H1 (cell line): ENCODE results near the gene SLC12A4. TPM values are rescaled to one million over a fixed set of nuclear protein-coding genes. Genes with fewer than 3 reads are reported as not detected.

Experiments used
- CTCF ChIA-PET: fragments of 300-600 bp; sonication (Branson Sonifier 250); formaldehyde crosslinking; loops from one replicate; lab custom pipeline; 2021; ENCODE audit not compliant: partially characterized antibody; lab: Charles Lee
- POLR2A ChIA-PET: fragments of 300-600 bp; sonication (Branson Sonifier 250); formaldehyde crosslinking; loops from one replicate; lab custom pipeline; 2021; ENCODE audit warnings: inconsistent platforms; ENCODE audit not compliant: partially characterized antibody; lab: Charles Lee
- DNase-seq, 2 experiments: peaks; one replicate each; pipeline versions ENCODE4 v3.0.0 to v3.0.0-alpha.2; 2010 to 2022; ENCODE audit warnings: low spot score in 2 of 2, low read depth in 1 of 2, mixed read lengths in 1 of 2
- FAIRE-seq: peaks from 2 replicates; lab custom pipeline; 2011; peaks lifted over from hg19 to GRCh38; lab: Jason Lieb, UNC
- H2AFZ ChIP-seq: 2 replicates; pipeline ENCODE4 v1.8.1; 2012; ENCODE audit warnings: low read length, inconsistent platforms
- H2AK5ac ChIP-seq: 2 replicates; pipeline ENCODE4 v1.6.1; 2013; ENCODE audit warnings: low read depth, low read length
- H2BK120ac ChIP-seq: replicated peaks from 2 replicates; pipeline ENCODE3; 2013; ENCODE audit warnings: low read depth, low read length, inconsistent platforms
- H2BK12ac ChIP-seq: 2 replicates; pipeline ENCODE4 v1.6.1; 2013; ENCODE audit warnings: low read depth, low read length
- H2BK15ac ChIP-seq: 2 replicates; pipeline ENCODE4 v1.6.1; 2013; ENCODE audit warnings: low read length
- H2BK20ac ChIP-seq: 2 replicates; pipeline ENCODE4 v1.6.1; 2013; ENCODE audit warnings: low read length
- H2BK5ac ChIP-seq: 2 replicates; pipeline ENCODE4 v1.6.1; 2013; ENCODE audit warnings: low read depth, low read length
- H3K14ac ChIP-seq: 2 replicates; pipeline ENCODE4 v1.6.1; 2013; ENCODE audit warnings: inconsistent platforms; ENCODE audit not compliant: insufficient read length
- H3K18ac ChIP-seq: 2 replicates; pipeline ENCODE4 v1.6.1; 2013; ENCODE audit warnings: low read length; ENCODE audit errors: extremely low read depth
- H3K23ac ChIP-seq: 2 replicates; pipeline ENCODE4 v1.6.1; 2013; ENCODE audit warnings: inconsistent platforms; ENCODE audit not compliant: insufficient read length
- H3K23me2 ChIP-seq: 2 replicates; pipeline ENCODE4 v1.6.1; 2013; ENCODE audit warnings: low read depth, low read length
- H3K27ac ChIP-seq: 2 replicates; pipeline ENCODE4 v1.6.1; 2011; ENCODE audit warnings: low read depth, low read length, inconsistent platforms
- H3K27me3 ChIP-seq, 4 experiments: replicated peaks in 1 of 4; 1 replicate in 1 of 4; 2 replicates in 3 of 4; pipeline versions ENCODE4 v1.6.1 to v1.8.1; 2011 to 2013; ENCODE audit warnings: low read length in 3 of 4, mild to moderate bottlenecking in 3 of 4, inconsistent platforms in 2 of 4, mixed read lengths in 2 of 4, moderate library complexity in 1 of 4; ENCODE audit not compliant: control insufficient read depth in 3 of 4, insufficient read depth in 3 of 4; ENCODE audit errors: extremely low read depth in 1 of 4
- H3K36me3 ChIP-seq, 4 experiments: 2 replicates each; pipeline versions ENCODE4 v1.6.1 to v1.8.1; 2011 to 2013; ENCODE audit warnings: mild to moderate bottlenecking in 4 of 4, low read length in 3 of 4, moderate library complexity in 2 of 4, control low read depth in 1 of 4, inconsistent platforms in 1 of 4; ENCODE audit not compliant: insufficient read depth in 4 of 4, control insufficient read depth in 2 of 4
- H3K4ac ChIP-seq: replicated peaks from 2 replicates; pipeline ENCODE3; 2013; ENCODE audit warnings: low read length, low read depth, mixed read lengths, inconsistent platforms; ENCODE audit not compliant: insufficient read length
- H3K4me1 ChIP-seq, 4 experiments: replicated peaks in 1 of 4; 1 replicate in 1 of 4; 2 replicates in 3 of 4; pipeline versions ENCODE4 v1.6.1 to v1.8.1; 2011 to 2013; ENCODE audit warnings: low read length in 3 of 4, inconsistent platforms in 2 of 4, mixed read lengths in 1 of 4; ENCODE audit not compliant: insufficient read depth in 4 of 4, control insufficient read depth in 3 of 4
- H3K4me2 ChIP-seq, 2 experiments: 2 replicates each; pipeline versions ENCODE4 v1.6.1 to v1.8.1; 2011 to 2013; ENCODE audit warnings: low read depth in 2 of 2, low read length in 2 of 2, control low read depth in 1 of 2, inconsistent platforms in 1 of 2, mild to moderate bottlenecking in 1 of 2; ENCODE audit not compliant: insufficient read depth in 1 of 2
- H3K4me3 ChIP-seq, 4 experiments: fragments of 200-600, 300-600 bp in 1 of 4; sonication (generic), shearing (Covaris generic), sonication (Bioruptor Twin) in 1 of 4; 2 replicates each; pipeline versions ENCODE4 v1.5.1 to v1.8.1; 2011 to 2016; ENCODE audit warnings: low read length in 4 of 4, low read depth in 3 of 4, control low read depth in 2 of 4, inconsistent platforms in 2 of 4, mild to moderate bottlenecking in 2 of 4, mixed read lengths in 1 of 4, moderate library complexity in 1 of 4; ENCODE audit not compliant: insufficient read depth in 2 of 4; ENCODE audit errors: extremely low read depth in 1 of 4
- H3K56ac ChIP-seq: replicated peaks from 2 replicates; pipeline ENCODE3; 2013; ENCODE audit warnings: low read depth, mild to moderate bottlenecking, mixed read lengths, low read length, inconsistent platforms; ENCODE audit not compliant: insufficient read length
- H3K79me1 ChIP-seq: 2 replicates; pipeline ENCODE4 v1.6.1; 2013; ENCODE audit warnings: low read depth, low read length, control low read depth
- H3K79me2 ChIP-seq, 2 experiments: 2 replicates each; pipeline versions ENCODE4 v1.6.1 to v1.8.1; 2012 to 2013; ENCODE audit warnings: low read length in 2 of 2, mild to moderate bottlenecking in 2 of 2, inconsistent platforms in 1 of 2; ENCODE audit not compliant: insufficient read depth in 2 of 2, control insufficient read depth in 1 of 2
- H3K9ac ChIP-seq, 4 experiments: replicated peaks in 1 of 4; 1 replicate in 1 of 4; 2 replicates in 3 of 4; pipeline versions ENCODE4 v1.6.1 to v1.8.1; 2011 to 2013; ENCODE audit warnings: low read depth in 3 of 4, low read length in 3 of 4, control low read depth in 2 of 4, mild to moderate bottlenecking in 2 of 4, moderate library complexity in 2 of 4, inconsistent platforms in 1 of 4; ENCODE audit errors: extremely low read depth in 1 of 4
- H3K9me3 ChIP-seq, 2 experiments: 2 replicates each; pipeline versions ENCODE4 v1.6.1 to v1.8.1; 2012 to 2013; ENCODE audit warnings: mild to moderate bottlenecking in 2 of 2, moderate library complexity in 2 of 2, control low read depth in 1 of 2, inconsistent platforms in 1 of 2, low read depth in 1 of 2, low read length in 1 of 2, mixed read lengths in 1 of 2; ENCODE audit not compliant: insufficient read depth in 2 of 2
- H4K20me1 ChIP-seq, 2 experiments: replicated peaks in 1 of 2; 2 replicates each; pipeline versions ENCODE3 to v1.8.1; 2011 to 2013; ENCODE audit warnings: inconsistent platforms in 2 of 2, low read length in 2 of 2, mild to moderate bottlenecking in 1 of 2; ENCODE audit not compliant: insufficient read depth in 2 of 2, control insufficient read depth in 1 of 2
- H4K5ac ChIP-seq: 2 replicates; pipeline ENCODE4 v1.6.1; 2013; ENCODE audit warnings: low read length, low read depth, mixed read lengths, inconsistent platforms; ENCODE audit not compliant: insufficient read length
- H4K8ac ChIP-seq: 2 replicates; pipeline ENCODE4 v1.8.0; 2013; ENCODE audit warnings: mild to moderate bottlenecking, moderate library complexity, low read length, inconsistent platforms; ENCODE audit not compliant: insufficient read depth; ENCODE audit errors: extremely low read depth
- H4K91ac ChIP-seq: replicated peaks from 2 replicates; pipeline ENCODE3; 2013; ENCODE audit warnings: low read length, mixed read lengths, inconsistent platforms; ENCODE audit not compliant: insufficient read length
- NANOG ChIP-seq: IDR thresholded peaks from 2 replicates; pipeline ENCODE4 v1.6.1; 2011; ENCODE audit warnings: low read length, low read depth, mild to moderate bottlenecking, inconsistent platforms; ENCODE audit not compliant: insufficient read depth, poor library complexity, severe bottlenecking
- RAD21 ChIP-seq, 2 experiments: IDR thresholded peaks in 1 of 2; conservative IDR thresholded peaks in 1 of 2; 2 replicates each; pipeline ENCODE4 v1.6.1; 2011; ENCODE audit warnings: low read depth in 2 of 2, low read length in 2 of 2, improper control_type of control experiment in 1 of 2, inconsistent platforms in 1 of 2, mild to moderate bottlenecking in 1 of 2, moderate library complexity in 1 of 2
- SUZ12 ChIP-seq: fragments of 200-600 bp; sonication (generic); IDR thresholded peaks from 2 replicates; pipeline ENCODE4 v1.6.1; 2012; ENCODE audit warnings: mild to moderate bottlenecking, inconsistent platforms, low read length, moderate library complexity, mixed read lengths
- WGBS, 2 experiments: shearing (Covaris generic) in 1 of 2; methylation state at CpG; one replicate each; pipeline versions ENCODE4 v1.1.6 to v1.1.7; 2013 to 2015; ENCODE audit warnings: low lambda C conversion rate in 2 of 2, mixed read lengths in 2 of 2, inconsistent platforms in 1 of 2, low coverage in 1 of 2, missing lambda C conversion rate in 1 of 2; ENCODE audit not compliant: insufficient replicate concordance in 2 of 2, insufficient coverage in 1 of 2, insufficient read length in 1 of 2; ENCODE audit errors: extremely low coverage in 1 of 2, missing lambda C conversion rate in 1 of 2; 5-methylcytosine and 5-hydroxymethylcytosine counted together
- polyA plus RNA-seq, 7 experiments: library from polyadenylated mRNA; depleted of rRNA in 3 of 7; stranded (reverse) in 5 of 7; unstranded in 2 of 7; fragments of >200 nt in 5 of 7; fragments of 200-250 nt in 2 of 7; gene quantifications; 1 replicate in 5 of 7; 2 replicates in 1 of 7; 4 replicates in 1 of 7; pipeline versions ENCODE4 v1.2.1 to v1.2.3, GENCODE V29; 2011 to 2013; ENCODE audit warnings: missing spikeins in 2 of 7, mixed read lengths in 2 of 7
- total RNA-seq: library from RNA; stranded (reverse); fragmentation: NEBNext Ultra II Directional; extraction: Animal tissue kit (Norgen Biotek cat#: 25700); gene quantifications from 2 replicates; pipeline ENCODE4 v1.2.1, GENCODE V29; 2021
- TF ChIP-seq, protein P1 (sequence below): IDR thresholded peaks from 2 replicates; pipeline ENCODE4 v1.6.1; 2011; ENCODE audit warnings: low read depth, mild to moderate bottlenecking, low read length; ENCODE audit not compliant: insufficient read depth
- TF ChIP-seq, protein P2 (sequence below): IDR thresholded peaks from 2 replicates; pipeline ENCODE4 v1.6.1; 2012; ENCODE audit warnings: inconsistent platforms

Gene SLC12A4
- total and polyA plus RNA-seq, 2 of the 8 experiments (the other 6 are each of a cell fraction or from before 2014, with no cell fraction given), result 41.3 to 49.3 TPM

DNA sequence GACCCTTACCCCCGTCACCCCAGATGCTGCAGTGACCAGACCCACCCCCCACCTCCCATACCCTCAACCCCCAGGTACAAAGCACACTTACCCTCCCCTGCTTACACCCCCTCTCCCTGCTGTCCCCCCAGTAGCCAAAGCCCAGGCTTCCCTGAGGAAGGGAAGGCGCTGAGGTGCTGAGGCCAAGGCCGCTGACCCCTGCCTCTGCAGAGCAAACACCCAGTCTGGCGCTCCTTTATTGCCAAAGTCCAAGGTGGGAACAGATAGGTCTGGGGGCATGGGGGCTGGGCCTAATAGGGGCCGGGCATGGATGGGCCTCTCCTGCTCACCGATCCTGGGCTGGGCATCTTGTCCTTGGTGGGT is 25.2 kb downstream of the SLC12A4 start:
- POLR2A ChIA-PET, result interaction anchor here (1.5 to 6.8 kb wide), 4 partner anchors 7 to 28 kb away, joined by 3 to 31 read pairs (median 14); partner anchors contain the start of genes CTRL and PSMB10
- CTCF ChIA-PET, result interaction anchor here (0.6 to 27.1 kb wide), 16 partner anchors 10 to 271 kb away, joined by 3 to 623 read pairs (median 6); partner anchors contain the start of genes CTRL, EDC4, NRN1L and PSKH1

More for the DNA sequence above, 25.2 kb downstream of the SLC12A4 start:
- no peak overlapping the region for H2AK5ac ChIP-seq
- no peak overlapping the region for H3K9ac ChIP-seq
- no peaks in the 10 kb centered on the region; a peak in 1 of 7 replicates for H3K4me1 ChIP-seq
- no peak overlapping the region for H3K4ac ChIP-seq
- H3K56ac ChIP-seq, result no peak overlapping the region
- H3K27me3 ChIP-seq, result no peaks in the 10 kb centered on the region
- H3K4me2 ChIP-seq, result no peak overlapping the region
- no peak overlapping the region for H2AFZ ChIP-seq
- no peak for DNase-seq
- H2BK15ac ChIP-seq, result no peak overlapping the region
- no peaks in the 10 kb centered on the region for H3K79me2 ChIP-seq
- H2BK12ac ChIP-seq, result no peak overlapping the region
- H3K27ac ChIP-seq, result no peak overlapping the region
- H3K18ac ChIP-seq, result no peak overlapping the region
- H3K23me2 ChIP-seq, result no peaks in the 10 kb centered on the region
- H4K20me1 ChIP-seq, result peaks cover 15 to 38% of the 10 kb centered on the region in 2 experiments
- H3K4me3 ChIP-seq, result no peak overlapping the region
- peaks cover 2% of the 10 kb centered on the region; the same call in 1 of the 2 replicates for H3K79me1 ChIP-seq
- peaks cover 5 to 35% (median 15%) of the 10 kb centered on the region in 4 experiments; a peak in 6 of 8 replicates for H3K36me3 ChIP-seq
- H4K8ac ChIP-seq, result no peak overlapping the region; the same call in 1 of the 2 replicates
- no peak overlapping the region for H3K23ac ChIP-seq
- TF ChIP-seq, protein P1, sequence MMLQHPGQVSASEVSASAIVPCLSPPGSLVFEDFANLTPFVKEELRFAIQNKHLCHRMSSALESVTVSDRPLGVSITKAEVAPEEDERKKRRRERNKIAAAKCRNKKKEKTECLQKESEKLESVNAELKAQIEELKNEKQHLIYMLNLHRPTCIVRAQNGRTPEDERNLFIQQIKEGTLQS, result no peak
- TF ChIP-seq, protein P2, sequence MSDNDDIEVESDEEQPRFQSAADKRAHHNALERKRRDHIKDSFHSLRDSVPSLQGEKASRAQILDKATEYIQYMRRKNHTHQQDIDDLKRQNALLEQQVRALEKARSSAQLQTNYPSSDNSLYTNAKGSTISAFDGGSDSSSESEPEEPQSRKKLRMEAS, result no peak
- no peak for TF ChIP-seq NANOG
- TF ChIP-seq SUZ12, result no peak
- no peak for TF ChIP-seq RAD21 (IDR thresholded peaks at IDR 0.05 in 1 of 2, conservative IDR thresholded peaks at IDR 0.05 in 1 of 2; ENCODE audit: low read depth in 2 of 2, low read length in 2 of 2)
- no peak overlapping the region for H2BK20ac ChIP-seq
- H4K91ac ChIP-seq, result no peak overlapping the region
- WGBS, 2 experiments, result 100% methylated on average over 5 of the region's 6 CpGs; no CpG with 5 or more reads in 1 of the 2 experiments
- H3K9me3 ChIP-seq, result no peaks in the 10 kb centered on the region
- no peak overlapping the region for H2BK120ac ChIP-seq
- FAIRE-seq, result no peak
- H2BK5ac ChIP-seq, result no peak overlapping the region
- H4K5ac ChIP-seq, result no peak overlapping the region
- H3K14ac ChIP-seq, result no peak overlapping the region
